Astrocyte (in vitro differentiated cells and primary cell): ENCODE data around the gene BCAS1. TPM values are rescaled to one million over a fixed set of nuclear protein-coding genes. Genes with fewer than 3 reads are reported as not detected.

Source experiments
- DNase-seq: peaks from one replicate; pipeline ENCODE4 v3.0.0-alpha.2; 2010; ENCODE audit warnings: low read depth
- FAIRE-seq: peaks from 2 replicates; lab custom pipeline; 2011; peaks lifted over from hg19 to GRCh38; lab: Jason Lieb, UNC
- H2AFZ ChIP-seq: 2 replicates; pipeline ENCODE4 v1.6.0; 2012; ENCODE audit warnings: low read depth, low read length, inconsistent platforms
- H3K27ac ChIP-seq: 2 replicates; pipeline ENCODE4 v1.5.1; 2011; ENCODE audit warnings: low read depth, low read length, inconsistent platforms
- H3K27me3 ChIP-seq: 2 replicates; pipeline ENCODE4 v1.6.0; 2011; ENCODE audit warnings: low read length, inconsistent platforms; ENCODE audit not compliant: insufficient read depth
- H3K36me3 ChIP-seq: 2 replicates; pipeline ENCODE4 v1.5.1; 2011; ENCODE audit warnings: low read length, inconsistent platforms; ENCODE audit not compliant: insufficient read depth
- H3K4me1 ChIP-seq: 2 replicates; pipeline ENCODE4 v1.5.1; 2011; ENCODE audit warnings: low read length, inconsistent platforms; ENCODE audit not compliant: insufficient read depth
- H3K4me2 ChIP-seq: 2 replicates; pipeline ENCODE4 v1.6.0; 2012; ENCODE audit warnings: low read length, inconsistent platforms
- H3K4me3 ChIP-seq: 2 replicates; pipeline ENCODE4 v1.5.1; 2011; ENCODE audit warnings: low read depth, mild to moderate bottlenecking, low read length, inconsistent platforms; ENCODE audit not compliant: insufficient read depth
- H3K79me2 ChIP-seq: 2 replicates; pipeline ENCODE4 v1.6.0; 2012; ENCODE audit warnings: mild to moderate bottlenecking, low read length, inconsistent platforms; ENCODE audit not compliant: insufficient read depth
- H3K9ac ChIP-seq: 2 replicates; pipeline ENCODE4 v1.6.0; 2012; ENCODE audit warnings: mild to moderate bottlenecking, low read length, inconsistent platforms
- H3K9me3 ChIP-seq: 2 replicates; pipeline ENCODE4 v1.5.1; 2012; ENCODE audit warnings: low read depth, mild to moderate bottlenecking, low read length, inconsistent platforms; ENCODE audit not compliant: insufficient read depth
- H4K20me1 ChIP-seq: 2 replicates; pipeline ENCODE4 v1.6.0; 2012; ENCODE audit warnings: low read length, inconsistent platforms; ENCODE audit not compliant: insufficient read depth
- H3K27ac Mint-ChIP-seq: one replicate; pipeline ENCODE4 v1.8.0; 2021; ENCODE audit warnings: mild to moderate bottlenecking, mixed read lengths; ENCODE audit not compliant: unreplicated experiment
- H3K27me3 Mint-ChIP-seq: one replicate; pipeline ENCODE4 v1.8.0; 2021; ENCODE audit warnings: low read depth, mixed read lengths; ENCODE audit not compliant: unreplicated experiment
- H3K36me3 Mint-ChIP-seq: one replicate; pipeline ENCODE4 v1.8.0; 2021; ENCODE audit warnings: low read depth, mixed read lengths; ENCODE audit not compliant: unreplicated experiment
- H3K4me1 Mint-ChIP-seq: one replicate; pipeline ENCODE4 v1.8.0; 2021; ENCODE audit warnings: low read depth, mixed read lengths; ENCODE audit not compliant: unreplicated experiment
- H3K4me3 Mint-ChIP-seq: one replicate; pipeline ENCODE4 v1.8.0; 2021; ENCODE audit warnings: mild to moderate bottlenecking, moderate library complexity, mixed read lengths; ENCODE audit not compliant: unreplicated experiment
- H3K9me3 Mint-ChIP-seq: one replicate; pipeline ENCODE4 v1.8.0; 2021; ENCODE audit warnings: mild to moderate bottlenecking, mixed read lengths; ENCODE audit not compliant: unreplicated experiment
- CTCF ChIP-seq: IDR thresholded peaks from 2 replicates; pipeline ENCODE4 v1.5.1; 2011; ENCODE audit warnings: low read depth, mild to moderate bottlenecking, inconsistent platforms, low read length, moderate library complexity; ENCODE audit not compliant: insufficient read depth
- EZH2 ChIP-seq: IDR thresholded peaks from 2 replicates; pipeline ENCODE4 v1.6.1; 2012; ENCODE audit warnings: mild to moderate bottlenecking, low read length, inconsistent platforms; ENCODE audit not compliant: insufficient read depth
- total RNA-seq: library from RNA; stranded (reverse); gene quantifications from 2 replicates; pipeline ENCODE4 v1.2.1, GENCODE V29; 2021

BCAS1 gene
- total RNA-seq, 1 donor from 2014 or later, result not detected

DNA sequence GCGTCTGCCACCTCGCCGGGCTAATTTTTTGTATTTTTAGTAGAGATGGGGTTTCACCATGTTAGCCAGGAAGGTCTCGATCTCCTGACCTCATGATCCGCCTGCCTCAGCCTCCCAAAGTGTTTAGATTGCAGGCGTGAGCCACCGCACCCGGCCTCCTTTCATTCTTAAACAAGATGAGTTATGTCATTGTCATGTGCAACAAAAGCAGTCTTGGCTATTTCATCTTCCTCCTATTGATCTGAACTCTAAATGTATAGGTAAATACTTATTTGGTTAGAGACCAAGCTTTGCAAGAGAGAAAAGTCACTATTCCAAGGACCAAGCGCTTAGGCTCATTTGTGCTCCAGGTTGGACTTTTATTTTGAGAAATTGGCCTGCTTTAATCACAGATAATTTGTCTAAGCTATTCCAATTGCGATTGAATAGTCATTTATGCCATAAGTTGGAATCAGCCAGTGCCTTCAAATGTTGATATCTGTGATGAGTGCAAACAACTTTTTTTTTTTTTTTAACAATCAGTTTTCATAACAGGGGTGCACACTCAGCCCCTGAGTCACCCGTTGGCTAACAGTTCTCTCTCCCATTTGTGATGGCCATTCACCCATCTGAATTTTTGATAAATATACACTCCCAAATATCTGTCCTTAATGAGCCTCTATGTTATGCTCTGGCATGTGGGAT is 167.3 kb downstream of the BCAS1 start:
- H3K4me1 Mint-ChIP-seq, result peaks cover 41% of the 10 kb centered on the region
- no peak overlapping the region for H3K4me3 Mint-ChIP-seq
- H3K27ac Mint-ChIP-seq, result no peak overlapping the region

GRCh38 chr20:53901497-53902096 is 168.8 kb downstream of the BCAS1 start:
- FAIRE-seq (no peak), DNase-seq (no peak)

More for the DNA sequence above, 167.3 kb downstream of the BCAS1 start:
- DNase-seq (no peak), FAIRE-seq (no peak)
- H3K9ac ChIP-seq, result no peak overlapping the region
- H3K36me3 Mint-ChIP-seq, result no peaks in the 10 kb centered on the region
- H3K36me3 ChIP-seq, result no peaks in the 10 kb centered on the region
- TF ChIP-seq CTCF (no peak), EZH2 (no peak)
- H3K9me3 ChIP-seq, result no peaks in the 10 kb centered on the region
- peaks cover 52% of the 10 kb centered on the region for H3K4me1 ChIP-seq
- H3K27me3 ChIP-seq, result no peaks in the 10 kb centered on the region
- H3K9me3 Mint-ChIP-seq, result no peaks in the 10 kb centered on the region
- no peaks in the 10 kb centered on the region for H3K79me2 ChIP-seq
- no peak overlapping the region for H3K4me2 ChIP-seq
- no peak overlapping the region for H3K27ac ChIP-seq
- H3K27me3 Mint-ChIP-seq, result no peaks in the 10 kb centered on the region
- H4K20me1 ChIP-seq, result no peaks in the 10 kb centered on the region
- no peak overlapping the region for H3K4me3 ChIP-seq
- H2AFZ ChIP-seq, result no peak overlapping the region

More at GRCh38 chr20:53901497-53902096, 168.8 kb downstream of the BCAS1 start:
- H3K9me3 Mint-ChIP-seq, result no peaks in the 10 kb centered on the region
- H3K27me3 ChIP-seq, result no peaks in the 10 kb centered on the region
- no peaks in the 10 kb centered on the region for H3K36me3 ChIP-seq
- no peaks in the 10 kb centered on the region for H3K27me3 Mint-ChIP-seq
- peak overlapping the region; percentile 82 for H3K9ac ChIP-seq
- peaks cover 37% of the 10 kb centered on the region for H3K4me1 Mint-ChIP-seq
- H3K4me1 ChIP-seq, result peaks cover 42% of the 10 kb centered on the region
- H3K4me3 Mint-ChIP-seq, result no peak overlapping the region
- H2AFZ ChIP-seq, result no peak overlapping the region
- peak overlapping the region; percentile 95 for H3K27ac ChIP-seq
- H3K27ac Mint-ChIP-seq, result peak overlapping the region; percentile 96
- H3K4me2 ChIP-seq, result peak overlapping the region; percentile 71
- no peaks in the 10 kb centered on the region for H4K20me1 ChIP-seq
- no peaks in the 10 kb centered on the region for H3K9me3 ChIP-seq
- H3K79me2 ChIP-seq, result no peaks in the 10 kb centered on the region
- no peak for TF ChIP-seq CTCF
- no peak for TF ChIP-seq EZH2
- H3K4me3 ChIP-seq, result no peak overlapping the region
- H3K36me3 Mint-ChIP-seq, result no peaks in the 10 kb centered on the region
